Measurements from ENCODE around the gene CAMTA1. TPM values are rescaled to one million over a fixed set of nuclear protein-coding genes. Genes with fewer than 3 reads are reported as not detected.
"Not testable (repeated sequence)": the region's sequence is repeated elsewhere in the genome, so short reads cannot be mapped to it uniquely, and the experiment has no call there.

Gene CAMTA1
- total RNA-seq, 1 donor, result 71.6 TPM

DNA sequence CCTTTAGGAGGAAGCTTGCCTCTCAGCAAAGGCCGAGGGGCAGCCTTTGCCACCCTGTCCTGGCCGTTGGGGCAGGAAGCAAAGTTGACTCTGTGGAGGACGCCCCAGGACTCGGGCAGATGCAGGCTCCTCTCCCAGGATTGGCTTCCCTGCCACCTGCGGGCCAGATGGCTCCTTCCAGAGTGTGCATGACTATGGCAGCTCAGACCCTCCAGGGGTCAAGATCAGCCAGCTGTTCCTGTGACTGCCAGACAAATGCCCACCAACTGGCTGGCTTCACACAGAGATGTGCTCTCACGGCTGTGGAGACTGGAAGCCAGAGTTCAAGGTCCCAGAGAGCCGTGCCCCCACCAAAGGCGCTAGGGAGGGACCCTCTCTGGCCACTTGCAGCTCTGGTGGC lies 898.9 kb downstream of the CAMTA1 start:
- Histone ChIP-seq H3K27me3 (ENCODE audit: insufficient read depth, low read length) (no peaks in the 10 kb centered on the region), H3K9me3 (ENCODE audit: low read depth, low read length) (no peaks in the 10 kb centered on the region), H3K4me1 (ENCODE audit: insufficient read depth, low read length) (peaks cover 5% of the 10 kb centered on the region), H3K4me3 (ENCODE audit: low read length) (no peak overlapping the region)

DNA sequence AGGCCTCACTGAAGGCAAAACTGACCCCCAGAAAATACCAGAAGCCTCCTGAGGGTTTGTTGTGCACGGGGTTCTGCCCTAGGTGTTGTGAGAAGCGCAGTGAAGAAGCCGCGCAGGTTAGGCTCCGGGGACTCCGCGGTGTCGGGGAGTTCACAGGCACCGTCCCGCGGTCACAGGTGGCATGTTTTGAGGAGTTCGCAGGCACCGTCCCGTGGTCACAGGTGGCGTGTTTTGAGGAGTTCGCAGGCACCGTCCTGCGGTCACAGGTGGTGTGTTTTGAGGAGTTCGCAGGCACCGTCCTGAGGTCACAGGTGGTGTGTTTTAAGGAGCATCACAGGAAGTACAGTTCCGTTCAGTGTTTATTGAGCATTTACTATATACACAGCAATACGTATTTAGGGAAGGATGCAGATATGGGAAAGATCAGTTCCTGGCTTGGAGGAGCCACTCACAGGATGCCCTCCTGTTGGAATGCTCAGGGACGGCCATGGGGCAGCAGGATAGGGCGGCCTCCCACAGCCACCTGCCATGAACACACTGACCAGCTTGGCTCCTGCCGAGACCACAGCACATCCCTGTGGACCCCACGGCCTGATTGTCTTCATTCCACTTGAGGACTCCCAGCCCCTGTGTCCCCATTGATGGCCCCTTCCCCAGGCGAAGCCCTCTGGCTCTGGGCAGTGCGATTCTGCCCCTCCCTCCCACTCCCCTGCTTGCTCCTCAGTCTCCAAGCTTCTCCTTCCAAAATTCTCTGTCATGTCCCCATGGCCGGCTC lies 899.8 kb downstream of the CAMTA1 start:
- H3K27me3 ChIP-seq (ENCODE audit: insufficient read depth, low read length), result no peaks in the 10 kb centered on the region
- no peak overlapping the region for H3K4me3 ChIP-seq (ENCODE audit: low read length)
- no peaks in the 10 kb centered on the region for H3K9me3 ChIP-seq (ENCODE audit: low read depth, low read length)
- H3K4me1 ChIP-seq (ENCODE audit: insufficient read depth, low read length), result peaks cover under 1% of the 10 kb centered on the region

DNA sequence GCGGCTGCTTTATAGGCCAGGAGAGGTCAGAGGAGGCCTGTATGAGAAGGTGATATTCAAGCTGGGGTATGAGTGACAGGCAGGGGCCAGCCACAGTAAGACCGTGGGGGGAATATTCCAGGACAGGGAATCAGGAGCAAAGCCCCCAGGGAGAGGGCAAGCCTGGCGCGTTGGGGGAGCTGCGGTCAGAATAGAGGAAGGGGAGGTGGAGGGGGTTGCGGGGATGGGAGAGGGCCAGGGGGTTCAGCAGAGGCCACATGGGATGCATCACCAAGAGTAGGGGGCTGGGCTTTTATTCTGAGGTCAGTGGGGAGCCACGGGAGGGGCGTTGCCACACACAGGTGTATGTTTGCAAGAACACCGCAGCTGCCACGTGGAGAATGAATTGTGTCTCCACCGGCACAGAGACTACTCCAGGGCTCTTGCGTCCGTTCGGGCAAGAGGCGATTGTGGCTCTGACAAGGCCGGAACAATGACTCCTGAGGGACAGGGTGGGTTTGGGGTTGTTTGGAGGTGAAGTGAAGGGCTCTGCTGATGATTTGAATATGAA lies 901.1 kb downstream of the CAMTA1 start:
- H3K4me3 ChIP-seq (ENCODE audit: low read length), result no peak overlapping the region
- H3K27me3 ChIP-seq (ENCODE audit: insufficient read depth, low read length), result no peaks in the 10 kb centered on the region
- no peaks in the 10 kb centered on the region for H3K4me1 ChIP-seq (ENCODE audit: insufficient read depth, low read length)
- no peaks in the 10 kb centered on the region for H3K9me3 ChIP-seq (ENCODE audit: low read depth, low read length)

DNA sequence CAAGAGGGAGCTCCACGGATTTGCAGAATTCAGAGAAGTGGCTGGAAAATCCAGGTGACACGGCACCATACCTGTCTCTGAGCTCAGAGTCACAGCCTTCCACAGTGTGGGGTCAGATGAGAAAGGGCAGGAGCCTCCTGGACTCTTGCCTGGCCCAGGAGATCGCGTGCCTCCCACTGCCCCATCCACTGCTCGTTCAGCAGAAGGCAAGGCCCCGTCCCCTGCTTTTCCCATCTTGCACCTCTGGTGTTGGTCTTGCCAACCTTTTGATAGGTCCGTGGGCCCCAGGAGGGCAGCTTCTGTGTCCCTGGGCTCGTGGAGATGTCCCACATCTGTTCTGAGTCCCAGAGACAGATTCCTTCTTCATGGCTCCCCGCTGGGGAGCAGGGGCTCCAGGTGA lies 902.2 kb downstream of the CAMTA1 start:
- H3K27me3 ChIP-seq (ENCODE audit: insufficient read depth, low read length), result no peaks in the 10 kb centered on the region

DNA sequence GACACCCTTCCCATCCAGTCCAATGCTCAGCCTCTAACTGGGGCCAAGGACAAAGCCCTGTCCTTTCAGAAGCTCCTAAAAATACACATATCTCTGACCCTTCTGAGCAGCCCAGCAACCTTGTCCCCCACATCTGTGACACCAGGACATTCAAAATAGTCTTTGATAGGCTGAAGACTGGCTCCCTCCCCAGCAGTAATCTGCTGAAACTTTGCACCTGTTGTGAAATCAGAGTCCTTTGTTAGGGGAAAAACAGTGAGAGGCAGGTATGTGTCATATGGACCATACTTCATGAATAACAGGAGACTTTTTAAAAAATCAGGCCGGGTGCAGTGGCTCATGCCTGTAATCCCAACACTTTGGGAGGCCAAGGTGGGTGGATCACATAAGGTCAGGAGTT lies 903.4 kb downstream of the CAMTA1 start:
- no peaks in the 10 kb centered on the region for H3K4me1 ChIP-seq (ENCODE audit: insufficient read depth, low read length)
- H3K4me3 ChIP-seq (ENCODE audit: low read length), result no peak overlapping the region
- H3K27me3 ChIP-seq (ENCODE audit: insufficient read depth, low read length), result no peaks in the 10 kb centered on the region

More for the DNA sequence above, 902.2 kb downstream of the CAMTA1 start:
- H3K9me3 ChIP-seq (ENCODE audit: low read depth, low read length), result no peaks in the 10 kb centered on the region
- no peaks in the 10 kb centered on the region for H3K4me1 ChIP-seq (ENCODE audit: insufficient read depth, low read length)
- no peak overlapping the region for H3K4me3 ChIP-seq (ENCODE audit: low read length)

DNA sequence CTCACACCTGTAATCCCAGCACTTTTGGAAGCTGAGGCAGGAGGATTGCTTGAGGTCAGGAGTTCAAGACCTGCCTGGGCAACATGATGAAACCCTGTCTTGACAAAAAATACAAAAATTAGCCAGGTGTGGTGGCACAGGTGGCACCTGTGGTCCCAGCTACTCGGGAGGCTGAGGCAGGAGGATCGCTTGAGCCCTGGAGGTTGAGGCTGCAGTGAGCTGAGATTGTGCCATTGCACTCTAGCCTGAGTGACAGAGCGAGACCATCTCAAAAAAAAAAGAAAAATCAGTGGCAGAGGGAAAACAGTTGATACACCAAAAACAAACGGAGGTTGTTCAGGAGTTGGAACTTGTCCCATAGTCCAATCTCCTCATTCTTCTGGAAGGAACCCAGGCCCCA lies 904.1 kb downstream of the CAMTA1 start:
- not testable (repeated sequence) for H3K4me1 ChIP-seq (ENCODE audit: insufficient read depth, low read length); H3K9me3 ChIP-seq (ENCODE audit: low read depth, low read length); H3K27me3 ChIP-seq (ENCODE audit: insufficient read depth, low read length); H3K4me3 ChIP-seq (ENCODE audit: low read length)

More for the DNA sequence above, 903.4 kb downstream of the CAMTA1 start:
- no peaks in the 10 kb centered on the region for H3K9me3 ChIP-seq (ENCODE audit: low read depth, low read length)

DNA sequence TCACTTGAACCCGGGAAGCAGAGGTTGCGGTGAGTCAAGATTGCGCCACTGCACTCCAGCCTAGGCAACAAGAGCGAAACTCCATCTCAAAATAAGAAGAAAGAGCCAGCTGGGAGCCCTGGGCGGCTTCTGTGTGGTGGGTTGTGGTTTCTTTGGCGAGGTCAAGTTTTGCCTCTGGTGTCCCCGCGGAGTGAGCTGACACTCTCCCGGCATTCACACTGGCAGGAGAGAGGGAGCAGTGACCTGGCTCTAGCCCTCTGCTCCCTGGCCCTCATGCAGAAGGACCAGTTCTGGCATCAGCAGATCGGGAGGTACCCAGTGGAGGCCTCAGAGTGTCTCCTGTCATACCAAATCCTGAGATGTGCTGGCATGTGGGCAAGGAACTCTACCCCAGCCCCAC lies 904.8 kb downstream of the CAMTA1 start:
- H3K27me3 ChIP-seq (ENCODE audit: insufficient read depth, low read length), result no peaks in the 10 kb centered on the region
- no peak overlapping the region for H3K4me3 ChIP-seq (ENCODE audit: low read length)
- no peaks in the 10 kb centered on the region for H3K4me1 ChIP-seq (ENCODE audit: insufficient read depth, low read length)
- no peaks in the 10 kb centered on the region for H3K9me3 ChIP-seq (ENCODE audit: low read depth, low read length)

DNA sequence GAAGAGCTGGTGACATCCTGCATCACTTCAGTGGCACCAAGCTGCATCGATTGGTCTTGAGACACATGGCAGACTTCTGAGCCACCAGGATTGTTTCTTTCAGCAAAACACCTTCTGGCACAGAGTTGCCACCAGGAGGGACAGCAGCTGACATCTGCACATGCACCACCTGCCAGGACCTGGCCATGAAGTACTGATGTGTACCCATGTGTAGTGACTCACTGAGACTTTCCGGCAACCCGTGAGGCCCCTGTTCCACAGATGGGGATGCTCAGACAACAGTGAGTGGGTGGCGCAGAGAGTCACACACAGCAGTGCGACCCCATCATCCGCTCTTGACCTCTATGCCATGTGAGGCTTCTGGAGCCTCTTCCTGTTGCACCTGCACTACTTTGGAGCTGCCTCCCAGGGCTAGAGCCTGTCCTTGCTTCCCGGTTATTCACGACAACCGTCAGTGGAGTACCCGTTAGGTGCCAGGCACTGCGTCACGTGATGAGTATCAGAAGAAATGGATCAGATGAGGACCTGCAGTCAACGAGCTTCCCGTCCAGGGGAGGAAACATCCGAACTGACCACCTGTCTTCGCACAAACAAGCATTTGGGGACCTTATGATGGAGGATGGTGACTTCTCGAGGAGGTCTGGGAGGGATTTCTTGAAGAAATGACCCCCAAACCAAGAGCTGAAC lies 905.4 kb downstream of the CAMTA1 start:
- H3K9me3 ChIP-seq (ENCODE audit: low read depth, low read length), result no peaks in the 10 kb centered on the region
- no peaks in the 10 kb centered on the region for H3K27me3 ChIP-seq (ENCODE audit: insufficient read depth, low read length)
- no peak overlapping the region for H3K4me3 ChIP-seq (ENCODE audit: low read length)
- H3K4me1 ChIP-seq (ENCODE audit: insufficient read depth, low read length), result no peaks in the 10 kb centered on the region

DNA sequence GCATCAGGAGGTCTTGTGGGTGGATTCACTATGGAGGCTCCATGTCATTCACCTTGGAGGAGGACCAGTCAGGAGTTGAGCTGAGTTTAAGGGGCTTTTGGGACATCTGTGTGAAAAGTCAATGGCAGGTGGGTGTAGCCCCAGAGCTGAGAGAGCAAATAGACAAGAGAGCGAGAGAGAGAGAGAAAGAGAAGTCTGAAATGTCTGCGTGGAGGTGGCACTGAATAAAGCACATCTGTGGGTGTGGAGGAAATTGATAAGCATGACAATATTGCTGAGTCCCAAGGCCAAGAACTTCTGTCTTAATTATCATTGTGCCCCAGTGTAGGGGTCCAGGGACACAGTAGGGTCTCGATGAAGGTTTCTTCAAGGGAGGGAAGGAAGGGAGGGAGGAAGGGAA lies 906.3 kb downstream of the CAMTA1 start:
- Histone ChIP-seq H3K4me3 (ENCODE audit: low read length) (no peak overlapping the region), H3K27me3 (ENCODE audit: insufficient read depth, low read length) (no peaks in the 10 kb centered on the region), H3K4me1 (ENCODE audit: insufficient read depth, low read length) (no peaks in the 10 kb centered on the region), H3K9me3 (ENCODE audit: low read depth, low read length) (no peaks in the 10 kb centered on the region)

DNA sequence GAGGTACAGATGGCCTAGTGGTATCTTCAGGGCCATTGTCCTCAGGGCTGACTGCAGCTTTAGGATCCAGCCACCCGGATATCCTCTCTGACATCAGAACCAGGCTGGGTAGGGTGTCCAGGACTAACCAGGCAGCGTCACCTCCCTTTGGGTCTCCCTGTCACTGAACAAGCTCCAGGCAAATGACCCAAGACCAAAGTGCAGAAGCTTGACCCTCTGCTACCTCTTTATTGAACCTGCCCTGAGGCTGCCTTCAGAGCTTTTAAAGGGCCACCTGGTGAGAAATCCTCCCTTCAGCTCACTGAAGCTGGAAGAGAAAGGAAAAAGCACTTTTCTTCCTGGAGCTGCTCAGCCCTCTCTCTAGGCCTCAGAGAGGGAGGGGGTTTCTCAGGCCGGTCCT lies 906.8 kb downstream of the CAMTA1 start:
- Histone ChIP-seq H3K27me3 (ENCODE audit: insufficient read depth, low read length) (no peaks in the 10 kb centered on the region), H3K4me3 (ENCODE audit: low read length) (no peak overlapping the region), H3K9me3 (ENCODE audit: low read depth, low read length) (no peaks in the 10 kb centered on the region), H3K4me1 (ENCODE audit: insufficient read depth, low read length) (no peaks in the 10 kb centered on the region)

DNA sequence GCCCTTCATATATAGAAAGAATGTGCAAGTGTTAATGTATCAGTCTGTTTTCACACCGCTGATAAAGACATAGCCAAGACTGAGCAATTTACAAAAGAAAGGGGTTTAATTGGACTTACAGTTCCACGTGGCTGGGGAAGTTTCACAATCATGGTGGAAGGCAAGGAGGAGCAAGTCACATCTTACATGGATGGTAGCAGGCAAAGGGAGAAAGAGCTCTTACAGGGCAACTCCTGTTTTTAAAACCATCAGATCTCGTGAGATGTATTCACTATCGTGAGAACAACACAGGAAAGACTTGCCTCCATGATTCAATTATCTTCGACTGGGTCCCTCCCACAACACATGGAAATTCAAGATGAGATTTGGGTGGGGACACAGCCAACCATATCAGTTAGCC lies 907.8 kb downstream of the CAMTA1 start:
- not testable (repeated sequence) for H3K9me3 ChIP-seq (ENCODE audit: low read depth, low read length); H3K4me3 ChIP-seq (ENCODE audit: low read length); H3K4me1 ChIP-seq (ENCODE audit: insufficient read depth, low read length); H3K27me3 ChIP-seq (ENCODE audit: insufficient read depth, low read length)

DNA sequence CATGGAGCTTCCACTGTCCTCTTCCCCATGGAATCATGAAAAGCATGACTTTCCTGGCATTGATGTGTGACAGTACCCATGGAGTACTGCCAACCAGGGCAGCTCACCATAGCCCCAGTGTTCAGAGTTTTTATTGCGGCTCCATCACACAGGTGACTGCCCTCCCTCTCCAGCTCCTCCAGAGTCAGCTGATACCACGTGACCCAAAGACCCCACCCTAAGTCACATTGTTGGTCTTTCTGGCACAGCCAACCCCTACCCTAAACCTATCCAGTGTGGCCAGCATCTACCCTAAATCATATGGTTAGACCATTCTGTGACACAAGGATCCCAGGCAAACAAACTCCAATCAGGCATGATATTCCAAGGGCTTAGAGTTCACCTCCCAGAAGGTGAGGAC lies 908.4 kb downstream of the CAMTA1 start:
- H3K9me3 ChIP-seq (ENCODE audit: low read depth, low read length), result no peaks in the 10 kb centered on the region
- H3K4me1 ChIP-seq (ENCODE audit: insufficient read depth, low read length), result no peaks in the 10 kb centered on the region
- no peak overlapping the region for H3K4me3 ChIP-seq (ENCODE audit: low read length)
- H3K27me3 ChIP-seq (ENCODE audit: insufficient read depth, low read length), result no peaks in the 10 kb centered on the region

DNA sequence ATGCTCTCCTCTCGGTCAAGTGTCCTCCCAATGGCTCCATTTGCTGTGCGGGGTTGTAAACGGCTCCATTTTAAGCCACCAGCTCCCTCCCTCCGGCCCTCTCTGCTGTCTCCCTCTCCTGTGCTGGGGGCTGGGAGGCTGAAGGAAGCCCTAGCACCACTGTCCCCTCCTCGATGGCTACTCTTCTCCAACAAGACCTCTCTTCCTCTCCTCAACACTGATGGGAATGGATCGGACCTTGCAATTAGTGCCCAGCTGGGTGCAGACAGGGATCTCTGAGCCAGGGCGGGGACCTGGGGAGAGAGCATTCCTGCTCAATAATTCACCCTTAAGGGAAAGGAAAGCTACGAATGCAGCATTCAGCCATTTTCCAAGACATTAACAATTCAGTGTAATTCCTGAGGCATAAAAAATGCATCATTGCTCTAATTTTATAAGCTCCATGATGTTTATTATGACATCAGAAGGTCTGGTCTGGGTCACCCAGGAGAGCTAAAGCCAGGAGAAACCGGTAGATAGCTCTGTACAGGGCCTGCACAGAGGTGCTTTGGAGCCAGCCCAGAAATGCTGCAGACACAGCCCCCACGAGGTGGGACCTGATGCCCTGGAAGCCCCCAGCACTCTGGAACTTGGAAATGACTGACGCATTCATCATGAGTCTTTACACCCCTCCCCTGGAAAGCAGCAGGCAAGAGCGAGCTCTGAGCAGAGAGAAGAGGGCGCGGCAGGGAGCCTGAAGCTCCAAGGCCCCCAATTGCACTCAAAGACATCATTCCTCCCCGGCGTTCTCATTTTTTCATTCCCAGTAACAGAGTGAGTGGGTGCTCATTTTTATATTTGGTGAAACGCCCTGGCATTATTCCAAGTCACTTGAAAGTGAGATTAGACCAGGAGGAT lies 909.6 kb downstream of the CAMTA1 start:
- no peaks in the 10 kb centered on the region for H3K4me1 ChIP-seq (ENCODE audit: insufficient read depth, low read length)
- no peak overlapping the region for H3K4me3 ChIP-seq (ENCODE audit: low read length)
- no peaks in the 10 kb centered on the region for H3K9me3 ChIP-seq (ENCODE audit: low read depth, low read length)
- H3K27me3 ChIP-seq (ENCODE audit: insufficient read depth, low read length), result no peaks in the 10 kb centered on the region

DNA sequence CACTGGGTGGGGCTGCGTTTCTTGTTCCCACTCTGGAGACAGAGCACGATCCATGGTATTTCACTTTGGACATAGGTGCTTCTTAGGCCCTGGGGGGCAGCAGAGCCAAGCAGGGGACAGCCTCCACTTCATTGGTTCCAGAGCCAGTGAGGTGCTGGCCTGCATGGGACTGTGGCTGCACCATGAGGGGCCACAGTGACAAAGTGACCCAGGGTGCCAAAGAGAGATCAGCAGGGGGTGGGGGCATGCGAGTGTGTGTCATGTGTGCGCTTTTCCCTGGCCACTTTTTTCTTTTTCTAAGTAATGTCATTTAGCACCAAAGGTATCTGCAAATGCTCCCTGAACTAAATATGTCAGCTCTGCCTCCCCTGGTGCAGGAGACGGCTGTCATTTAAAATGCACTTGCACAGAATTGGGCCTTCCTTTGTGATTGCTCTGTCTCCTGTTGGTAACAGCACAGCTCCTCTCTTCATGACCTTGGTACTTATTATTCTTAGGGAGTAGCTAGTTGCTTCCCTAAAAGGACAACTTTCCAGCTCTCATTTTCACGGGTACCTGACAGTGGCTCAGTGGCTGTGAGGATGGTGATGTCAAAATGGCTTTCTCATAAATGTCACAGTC lies 910.4 kb downstream of the CAMTA1 start:
- H3K9me3 ChIP-seq (ENCODE audit: low read depth, low read length), result no peaks in the 10 kb centered on the region
- no peak overlapping the region for H3K4me3 ChIP-seq (ENCODE audit: low read length)
- no peaks in the 10 kb centered on the region for H3K27me3 ChIP-seq (ENCODE audit: insufficient read depth, low read length)
- no peaks in the 10 kb centered on the region for H3K4me1 ChIP-seq (ENCODE audit: insufficient read depth, low read length)
